Measurements from ENCODE around the gene LYPD6B.

- TF ChIP-seq EZH2 (IDR thresholded peaks at IDR 0.05; ENCODE audit: low read length, unreplicated experiment) (no peak), CTCF (conservative IDR thresholded peaks at IDR 0.05; ENCODE audit: low read depth, low read length) (no peak), EZH2phosphoT487 (IDR thresholded peaks at IDR 0.05; ENCODE audit: borderline replicate concordance, low read length) (no peak)
These were observed 24.7 kb downstream of the LYPD6B start for GRCh38 chr2:149063177-149063576.

All from PC-3 (cell line).